Gastroesophageal sphincter (tissue), 3 donors: ENCODE measurements around the gene DUSP10.

Experiments
- CTCF ChIP-seq, 4 experiments: fragments of 200-600 bp in 2 of 4; fragments of 450-650 bp in 2 of 4; sonication (generic) in 1 of 4; IDR thresholded peaks; one replicate each; pipeline ENCODE4 v1.5.1; 2017 to 2019; ENCODE audit warnings: antibody characterized with exemption in 4 of 4, mild to moderate bottlenecking in 2 of 4, moderate library complexity in 2 of 4
- EP300 ChIP-seq: sonication (generic); formaldehyde crosslinking; IDR thresholded peaks from one replicate; pipeline ENCODE4 v1.6.1; 2017; ENCODE audit warnings: antibody characterized with exemption, mild to moderate bottlenecking
- POLR2A ChIP-seq, 2 donors: fragments of 450-650 bp; IDR thresholded peaks; one replicate each; pipeline ENCODE4 v1.6.1; 2017; ENCODE audit warnings: antibody characterized with exemption in 2 of 2, mild to moderate bottlenecking in 2 of 2, moderate library complexity in 1 of 2
- POLR2AphosphoS5 ChIP-seq: sonication (generic); formaldehyde crosslinking; IDR thresholded peaks from one replicate; pipeline ENCODE4 v1.6.1; 2017; ENCODE audit warnings: antibody characterized with exemption

GRCh38 chr1:221779771-221780170, 37.9 kb upstream of the DUSP10 start:
- TF ChIP-seq CTCF (IDR thresholded peaks at IDR 0.05) = no peak
- TF ChIP-seq POLR2A (IDR thresholded peaks at IDR 0.05) = no peak
- no peak for TF ChIP-seq POLR2AphosphoS5
- no peak for TF ChIP-seq EP300
